H4 (cell line): Measurements from ENCODE around the gene TXNDC16. TPM values are rescaled to one million over a fixed set of nuclear protein-coding genes. Genes with fewer than 3 reads are reported as not detected.
A peak's percentile ranks its signal among the peaks of the same experiment; 100 is the strongest.
"Not testable (repeated sequence)": the region's sequence is repeated elsewhere in the genome, so short reads cannot be mapped to it uniquely, and the experiment has no call there.

Source experiments
- DNase-seq: peaks from one replicate; pipeline ENCODE4 v3.0.0-alpha.2; 2015; ENCODE audit warnings: low spot score
- total RNA-seq: library from RNA; depleted of rRNA; stranded (reverse); fragments of >200 nt; shearing (Covaris generic); gene quantifications from 2 replicates; pipeline ENCODE4 v1.2.3, GENCODE V29; 2014; rRNA removed

The TXNDC16 gene
- total RNA-seq: 3.9 and 5.0 TPM in 2 replicates

GRCh38 chr14:52552063-52552988 is at the start of gene TXNDC16, which contains the start of gene GPR137C:
Gene TXNDC16 (minus strand): TSS chr14:52552505. CDS start chr14:52543557, 8,948 bp downstream.
Gene GPR137C (plus strand): TSS chr14:52552836. CDS start chr14:52553148, 312 bp downstream.
- peak; percentile 99 for DNase-seq

GRCh38 chr14:52599974-52600373 is 47.7 kb upstream of the TXNDC16 start:
- DNase-seq: no peak

GRCh38 chr14:52598568-52598967 is 46.3 kb upstream of the TXNDC16 start:
- DNase-seq: no peak

GRCh38 chr14:52596861-52597260 is 44.6 kb upstream of the TXNDC16 start:
- no peak for DNase-seq

- no peak for DNase-seq
Observed at GRCh38 chr14:52596320-52596719, 44.0 kb upstream of the TXNDC16 start.

- no peak for DNase-seq
Observed at GRCh38 chr14:52590318-52590717, 38.0 kb upstream of the TXNDC16 start.

- DNase-seq: no peak
Observed at GRCh38 chr14:52589646-52590045, 37.3 kb upstream of the TXNDC16 start.

GRCh38 chr14:52583544-52583943 is 31.2 kb upstream of the TXNDC16 start:
- DNase-seq: no peak

GRCh38 chr14:52575858-52576257 is 23.6 kb upstream of the TXNDC16 start:
- no peak for DNase-seq

- DNase-seq: not testable (repeated sequence)
Observed at GRCh38 chr14:52568454-52568853, 16.1 kb upstream of the TXNDC16 start.

GRCh38 chr14:52563120-52563519 is 10.8 kb upstream of the TXNDC16 start:
- DNase-seq: peak; percentile 19

- DNase-seq: no peak
Observed at GRCh38 chr14:52558688-52559087, 6.4 kb upstream of the TXNDC16 start.

GRCh38 chr14:52553671-52554575 is 1.6 kb upstream of the TXNDC16 start:
- DNase-seq: peak; percentile 86

GRCh38 chr14:52553002-52553670 is 831 bp upstream of the TXNDC16 start:
- peak; percentile 17 for DNase-seq

- DNase-seq: no peak
Observed at GRCh38 chr14:52551696-52552062, 626 bp downstream of the TXNDC16 start.

- no peak for DNase-seq
Observed at GRCh38 chr14:52551205-52551604, 1.1 kb downstream of the TXNDC16 start.

- DNase-seq: no peak
Observed at GRCh38 chr14:52550661-52551060, 1.6 kb downstream of the TXNDC16 start.

- no peak for DNase-seq
Observed at GRCh38 chr14:52547526-52547925, 4.8 kb downstream of the TXNDC16 start.

- DNase-seq: no peak
Observed at GRCh38 chr14:52547027-52547426, 5.3 kb downstream of the TXNDC16 start.

- no peak for DNase-seq
Observed at GRCh38 chr14:52546318-52546670, 6.0 kb downstream of the TXNDC16 start.

GRCh38 chr14:52545584-52546317 is 6.6 kb downstream of the TXNDC16 start:
- no peak for DNase-seq
